SU-DHL-6 (cell line): ENCODE results near the gene FOXC1.

Experiments used
- CTCF ChIP-seq: fragments of 200-600 bp; sonication (generic); IDR thresholded peaks from one replicate; pipeline ENCODE4 v1.5.1; 2017; ENCODE audit warnings: antibody characterized with exemption, mild to moderate bottlenecking, low read length, moderate library complexity; ENCODE audit not compliant: insufficient read depth, poor library complexity, severe bottlenecking
- EZH2phosphoT487 ChIP-seq: fragments of 200-600 bp; sonication (generic), shearing (Covaris generic); conservative IDR thresholded peaks from 2 replicates; pipeline ENCODE4 v1.6.1; 2018; ENCODE audit warnings: mild to moderate bottlenecking, antibody characterized with exemption, low read length, moderate library complexity, mixed read lengths

- TF ChIP-seq CTCF (no peak), EZH2phosphoT487 (no peak)
These were observed 38.9 kb upstream of the FOXC1 start for GRCh38 chr6:1570848-1571247.
